H4 (cell line): Measurements from ENCODE around the gene GOLGA6L7. TPM values are rescaled to one million over a fixed set of nuclear protein-coding genes. Genes with fewer than 3 reads are reported as not detected.
"Not testable (repeated sequence)": the region's sequence is repeated elsewhere in the genome, so short reads cannot be mapped to it uniquely, and the experiment has no call there.

Source experiments
- DNase-seq: peaks from one replicate; pipeline ENCODE4 v3.0.0-alpha.2; 2015; ENCODE audit warnings: low spot score
- total RNA-seq: library from RNA; depleted of rRNA; stranded (reverse); fragments of >200 nt; shearing (Covaris generic); gene quantifications from 2 replicates; pipeline ENCODE4 v1.2.3, GENCODE V29; 2014

The GOLGA6L7 gene
- total RNA-seq, 1 experiment from 2014 or later: not detected

DNA sequence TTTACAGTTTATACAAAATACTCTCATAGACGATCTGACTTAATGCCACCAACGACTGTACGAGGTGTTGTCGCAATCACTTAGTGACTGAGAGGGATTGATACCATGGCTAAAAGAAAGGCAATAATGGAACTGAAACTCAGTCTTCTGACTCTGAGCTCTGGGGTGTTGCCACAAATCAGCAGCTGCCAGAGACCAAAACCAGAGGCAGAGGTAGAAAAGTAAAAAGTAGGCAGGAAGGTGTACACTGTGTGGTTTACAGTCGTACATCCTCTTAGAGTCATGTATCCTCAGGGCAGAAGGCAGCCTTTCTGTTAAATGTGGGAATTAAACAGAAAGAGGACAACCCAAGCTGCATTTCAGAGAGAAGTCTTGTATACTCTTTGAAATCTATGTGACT lies 1.2 kb downstream of the GOLGA6L7 start:
- not testable (repeated sequence) for DNase-seq

DNA sequence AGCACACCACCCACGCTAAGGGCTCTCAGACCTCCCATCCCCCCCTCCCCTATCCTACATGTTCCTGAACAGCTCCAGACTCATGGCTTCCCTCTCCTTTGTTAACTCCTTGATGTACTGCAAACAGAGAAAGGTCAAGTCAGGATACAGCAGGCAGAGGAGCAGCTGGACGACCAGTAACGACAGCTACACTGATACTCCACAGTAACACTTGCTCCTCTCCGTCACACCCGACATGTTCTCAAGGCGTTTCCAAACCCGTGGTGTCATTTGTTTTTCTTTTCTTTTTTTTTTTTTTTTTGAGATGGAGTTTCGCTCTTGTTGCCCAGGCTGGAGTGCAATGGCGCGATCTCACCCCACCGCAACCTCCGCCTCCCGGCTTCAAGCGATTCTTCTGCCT lies 4.3 kb downstream of the GOLGA6L7 start:
- DNase-seq: not testable (repeated sequence)

DNA sequence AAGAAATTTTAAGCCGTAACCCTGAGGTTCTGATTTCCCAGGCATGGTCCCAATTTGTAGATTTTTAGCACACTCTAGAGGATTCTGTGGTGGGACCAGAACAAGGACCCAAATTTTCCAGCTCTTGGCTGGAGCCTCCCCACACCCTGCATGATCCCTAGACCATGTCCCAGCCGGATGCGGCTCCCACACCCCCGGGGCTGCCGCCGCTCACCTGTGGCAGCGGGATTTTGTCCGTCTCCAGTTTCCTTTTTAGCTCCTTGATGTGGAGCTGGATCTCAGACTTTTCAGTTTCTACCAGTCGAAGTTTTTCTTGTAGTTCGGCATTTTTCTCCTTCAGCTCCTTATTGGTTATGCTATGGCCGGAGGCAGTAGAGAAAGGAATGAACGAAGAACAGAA lies 4.9 kb downstream of the GOLGA6L7 start:
- DNase-seq: not testable (repeated sequence)

GRCh38 chr15:28842210-28842609 lies 6.2 kb downstream of the GOLGA6L7 start:
- not testable (repeated sequence) for DNase-seq

- not testable (repeated sequence) for DNase-seq
These were observed 8.2 kb downstream of the GOLGA6L7 start for GRCh38 chr15:28840285-28840684.

DNA sequence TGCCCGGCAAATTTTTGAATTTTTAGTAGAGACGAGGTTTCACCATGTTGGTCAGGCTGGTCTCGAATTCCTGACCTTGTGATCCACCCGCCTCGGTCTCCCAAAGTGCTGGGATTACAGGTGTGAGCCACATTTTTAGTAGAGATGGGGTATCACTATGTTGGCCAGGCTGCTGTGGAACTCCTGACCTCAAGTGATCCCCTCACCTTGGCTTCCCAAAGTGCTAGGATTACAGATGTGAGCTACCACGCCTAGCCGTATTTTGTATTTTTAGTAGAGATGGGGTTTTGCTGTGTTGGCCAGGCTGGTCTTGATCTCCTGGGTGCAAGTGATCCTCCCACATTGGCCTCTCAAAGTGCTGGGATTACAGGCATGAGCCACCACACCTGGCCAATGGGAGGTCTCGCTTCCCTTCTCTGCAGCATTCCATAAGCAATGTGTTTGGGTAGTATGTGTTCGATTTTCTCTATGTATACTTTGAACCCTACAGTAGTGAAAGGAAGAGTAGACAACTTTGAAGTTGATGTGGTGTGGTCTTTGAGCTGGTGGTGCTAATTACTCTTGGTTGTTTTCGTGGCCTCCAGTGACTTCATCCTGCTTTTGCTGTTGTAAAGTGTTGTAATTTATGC lies 13.4 kb downstream of the GOLGA6L7 start:
- not testable (repeated sequence) for DNase-seq

DNA sequence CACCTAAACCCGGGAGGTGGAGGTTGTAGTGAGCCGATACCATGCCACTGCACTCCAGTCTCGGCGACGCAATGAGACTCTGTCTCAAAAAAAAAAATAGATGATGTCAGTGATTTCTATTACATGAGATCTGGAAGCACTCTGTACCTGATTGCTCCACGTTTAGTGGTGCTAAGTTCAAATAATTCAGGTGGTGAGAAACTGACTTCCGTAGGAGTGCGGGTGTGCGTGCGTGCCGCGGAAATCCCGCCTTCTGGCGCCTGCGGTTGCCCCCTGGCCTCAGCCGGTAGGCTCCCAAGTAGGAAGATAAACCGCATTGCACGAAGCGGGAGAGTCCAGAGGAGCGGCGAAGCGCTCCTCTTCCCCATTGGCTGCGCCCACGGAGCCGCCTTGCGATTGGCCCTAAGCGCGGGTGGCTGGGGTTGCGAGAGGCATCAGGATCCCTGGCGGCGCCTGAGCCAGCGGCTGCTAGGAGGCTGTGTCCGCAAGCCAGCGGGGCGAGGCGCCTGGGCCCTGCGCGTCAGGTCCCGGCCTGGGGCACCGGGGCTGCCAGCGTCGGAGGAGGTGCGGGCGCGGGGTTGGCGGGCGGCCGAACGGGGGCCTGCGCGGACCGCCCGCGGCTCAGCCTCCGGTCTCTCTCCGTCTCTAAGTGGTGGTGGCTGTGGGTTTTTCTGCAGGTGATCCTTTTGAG lies 16.4 kb downstream of the GOLGA6L7 start:
- DNase-seq: not testable (repeated sequence)

DNA sequence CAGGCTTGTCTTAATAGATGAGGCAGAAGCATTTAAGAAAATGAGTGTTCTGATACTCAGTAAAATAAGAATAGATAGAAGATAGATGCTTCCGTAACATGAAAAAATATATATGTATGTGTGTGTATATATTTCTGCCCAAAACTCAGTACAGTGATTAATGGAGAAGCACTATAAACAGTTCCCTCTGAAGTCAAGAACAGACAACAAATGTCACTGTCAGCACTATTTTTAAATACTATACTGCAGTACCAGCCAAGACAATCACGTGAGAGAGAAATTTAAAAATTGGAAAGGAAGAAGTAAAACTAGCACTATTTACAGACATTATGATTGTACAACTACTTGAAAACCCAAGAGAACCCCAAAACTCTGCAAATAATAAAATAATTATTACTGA lies 27.0 kb downstream of the GOLGA6L7 start:
- not testable (repeated sequence) for DNase-seq

GRCh38 chr15:28819930-28820295 lies 28.5 kb downstream of the GOLGA6L7 start:
- not testable (repeated sequence) for DNase-seq

GRCh38 chr15:28819019-28819929 lies 29.2 kb downstream of the GOLGA6L7 start:
- DNase-seq: peak; percentile 4

DNA sequence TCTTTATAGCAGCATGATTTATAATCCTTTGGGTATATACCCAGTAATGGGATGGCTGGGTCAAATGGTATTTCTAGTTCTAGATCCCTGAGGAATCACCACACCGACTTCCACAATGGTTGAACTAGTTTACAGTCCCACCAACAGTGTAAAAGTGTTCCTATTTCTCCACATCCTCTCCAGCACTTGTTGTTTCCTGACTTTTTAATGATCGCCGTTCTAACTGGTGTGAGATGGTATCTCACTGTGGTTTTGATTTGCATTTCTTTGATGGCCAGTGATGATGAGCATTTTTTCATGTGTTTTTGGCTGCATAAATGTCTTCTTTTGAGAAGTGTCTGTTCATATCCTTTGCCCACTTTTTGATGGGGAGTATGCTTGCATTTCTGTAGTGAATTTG lies 30.3 kb downstream of the GOLGA6L7 start:
- DNase-seq: not testable (repeated sequence)

GRCh38 chr15:28814059-28814458 lies 34.4 kb downstream of the GOLGA6L7 start:
- DNase-seq: not testable (repeated sequence)

DNA sequence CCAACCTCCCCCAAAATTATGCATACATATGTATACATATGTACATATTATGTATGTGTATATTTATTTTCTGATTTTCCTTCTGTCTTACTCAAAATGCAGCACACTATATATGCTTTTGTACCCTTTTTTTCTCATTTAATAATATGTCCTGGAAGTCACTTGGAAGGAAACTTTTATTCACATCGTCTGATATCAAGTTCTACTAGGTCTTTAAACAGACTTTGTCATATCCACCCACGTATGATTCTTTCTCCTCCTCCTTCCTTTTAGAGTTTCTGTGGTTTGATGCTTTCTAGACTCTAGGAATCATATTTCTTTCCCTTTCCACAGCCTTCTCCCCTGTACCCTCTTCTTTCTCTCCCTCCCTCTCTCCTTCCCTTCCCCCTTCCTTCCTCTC lies 35.1 kb downstream of the GOLGA6L7 start:
- DNase-seq: not testable (repeated sequence)

DNA sequence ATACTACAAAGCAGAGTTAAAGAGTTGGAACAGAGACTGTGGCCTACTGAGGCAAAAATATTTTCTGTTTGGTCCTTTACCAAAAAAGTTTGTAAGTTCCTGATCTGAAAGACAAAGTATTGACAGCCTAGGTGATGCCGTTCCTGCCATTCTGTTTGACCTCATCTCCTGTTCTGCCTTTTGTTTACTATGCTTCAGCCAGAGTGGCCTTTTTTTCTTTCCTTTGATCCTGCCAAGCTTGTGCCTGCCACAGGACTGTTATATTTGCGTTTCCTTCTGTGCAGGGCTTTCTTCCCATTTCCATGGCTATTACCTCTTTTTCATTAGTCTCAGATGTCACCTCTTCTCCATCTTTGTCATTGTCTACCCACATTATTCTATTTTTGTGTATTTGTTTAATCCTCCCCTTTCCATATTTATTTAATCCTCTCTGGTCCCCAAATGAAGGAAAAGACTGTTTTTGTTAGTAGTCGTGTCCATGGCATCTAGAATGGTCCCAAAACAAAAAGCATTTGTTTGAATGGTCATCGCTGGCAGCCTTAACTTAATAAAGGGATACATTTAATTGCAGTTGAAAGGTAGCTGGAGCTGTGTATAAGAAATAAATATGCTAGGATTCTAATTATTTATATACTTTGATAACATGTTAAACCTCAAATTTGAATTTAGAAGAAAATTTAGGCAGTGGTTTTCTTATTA lies 36.4 kb downstream of the GOLGA6L7 start:
- DNase-seq: not testable (repeated sequence)

DNA sequence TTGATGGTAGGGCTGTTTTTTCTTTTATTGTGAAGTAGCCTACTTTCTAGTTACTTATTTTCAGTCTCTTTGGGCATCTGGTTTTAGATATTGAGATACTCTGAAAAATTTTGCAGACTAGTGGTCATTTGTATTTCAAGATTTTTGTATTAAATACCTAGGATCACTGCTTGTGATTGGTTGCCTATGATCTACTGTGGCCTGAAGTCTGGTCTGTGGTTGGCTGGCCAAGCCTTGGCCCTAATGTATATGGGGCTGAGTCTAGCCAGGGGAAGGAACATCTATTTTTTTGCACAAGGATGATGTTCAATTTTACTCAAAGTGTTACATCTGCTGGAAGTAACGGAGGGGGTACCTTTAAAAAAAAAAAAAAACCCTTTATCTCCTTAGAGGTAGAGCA lies 38.0 kb downstream of the GOLGA6L7 start:
- DNase-seq: not testable (repeated sequence)

- DNase-seq: not testable (repeated sequence)
These were observed 40.3 kb downstream of the GOLGA6L7 start for GRCh38 chr15:28808136-28808535.

- not testable (repeated sequence) for DNase-seq
These were observed 48.1 kb downstream of the GOLGA6L7 start for GRCh38 chr15:28800366-28800765.

- not testable (repeated sequence) for DNase-seq
These were observed 50.2 kb downstream of the GOLGA6L7 start for GRCh38 chr15:28798234-28798633.

- not testable (repeated sequence) for DNase-seq
These were observed 54.2 kb downstream of the GOLGA6L7 start for GRCh38 chr15:28794231-28794630.
